GM12878 (cell line): Measurements from ENCODE around the gene OR2AE1.

ENCODE experiments used
- CTCF ChIP-seq, 3 experiments: IDR thresholded peaks in 2 of 3; conservative IDR thresholded peaks in 1 of 3; 2 replicates each; pipeline ENCODE4 v1.5.1; 2011; ENCODE audit warnings: low read depth in 3 of 3, low read length in 3 of 3, mild to moderate bottlenecking in 3 of 3, control low read depth in 2 of 3, moderate library complexity in 2 of 3, inconsistent platforms in 1 of 3, mixed read lengths in 1 of 3; ENCODE audit not compliant: control insufficient read depth in 2 of 3, insufficient read depth in 1 of 3; ENCODE audit errors: extremely low read depth in 1 of 3
- PBX3 ChIP-seq: IDR thresholded peaks from 2 replicates; pipeline ENCODE4 v1.6.1; 2011; ENCODE audit warnings: mild to moderate bottlenecking, low read depth, low read length, moderate library complexity; ENCODE audit not compliant: insufficient replicate concordance
- POLR2A ChIP-seq: IDR thresholded peaks from 2 replicates; pipeline ENCODE4 v1.6.1; 2011; ENCODE audit warnings: low read depth, mild to moderate bottlenecking, low read length
- RFX5 ChIP-seq: IDR thresholded peaks from 2 replicates; pipeline ENCODE4 v1.6.1; 2011; ENCODE audit warnings: low read depth, low read length, improper control_type of control experiment
- SUZ12 ChIP-seq: fragments of 200-600 bp; sonication (generic); IDR thresholded peaks from one replicate; pipeline ENCODE4 v1.6.1; 2018; ENCODE audit warnings: antibody characterized with exemption, mild to moderate bottlenecking; ENCODE audit not compliant: unreplicated experiment
- YY1 ChIP-seq: IDR thresholded peaks from 2 replicates; pipeline ENCODE4 v1.6.1; 2011; ENCODE audit warnings: low read depth, mild to moderate bottlenecking, low read length
- TF ChIP-seq, protein P1 (sequence below): IDR thresholded peaks from 2 replicates; pipeline ENCODE4 v1.6.1; 2011; ENCODE audit warnings: low read depth, mild to moderate bottlenecking, low read length, moderate library complexity, borderline replicate concordance; ENCODE audit errors: extremely low read depth

DNA sequence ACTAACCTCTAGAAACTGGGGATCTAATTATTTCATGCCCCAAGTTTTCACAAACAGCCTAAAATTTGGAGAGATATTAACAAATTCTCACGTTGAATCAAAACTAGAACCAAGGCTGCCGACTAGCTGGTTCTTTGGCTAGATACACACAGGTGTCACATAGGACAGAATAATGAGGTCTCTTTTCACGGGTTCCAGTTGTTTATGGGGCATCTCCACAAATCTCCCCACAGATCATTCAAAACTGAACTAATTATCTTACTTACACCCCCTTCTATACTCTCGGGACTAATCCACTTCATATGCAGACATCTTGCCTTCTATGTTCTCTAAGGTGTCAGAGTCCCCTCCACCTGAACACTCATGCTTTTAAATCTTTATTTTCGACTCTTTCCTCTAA, 16.4 kb upstream of the OR2AE1 start:
- TF ChIP-seq PBX3 = no peak
- TF ChIP-seq SUZ12 = no peak
- TF ChIP-seq, protein P1, sequence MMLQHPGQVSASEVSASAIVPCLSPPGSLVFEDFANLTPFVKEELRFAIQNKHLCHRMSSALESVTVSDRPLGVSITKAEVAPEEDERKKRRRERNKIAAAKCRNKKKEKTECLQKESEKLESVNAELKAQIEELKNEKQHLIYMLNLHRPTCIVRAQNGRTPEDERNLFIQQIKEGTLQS = no peak
- TF ChIP-seq RFX5 = no peak
- TF ChIP-seq CTCF (IDR thresholded peaks at IDR 0.05 in 2 of 3, conservative IDR thresholded peaks at IDR 0.05 in 1 of 3; ENCODE audit: control insufficient read depth in 2 of 3, extremely low read depth in 1 of 3, insufficient read depth in 1 of 3, low read depth in 3 of 3, low read length in 3 of 3) = no peak
- TF ChIP-seq POLR2A = no peak
- TF ChIP-seq YY1 = no peak
